Measurements from ENCODE around the gene FER. TPM values are rescaled to one million over a fixed set of nuclear protein-coding genes. Genes with fewer than 3 reads are reported as not detected.

The FER gene
- total and polyA plus RNA-seq, 2 of the 13 experiments (the other 11 are each of a cell fraction or from before 2014, with no cell fraction given), result 7.9 to 29.0 TPM

- ChIA-PET CTCF (ENCODE audit: low intra/inter-chr PET ratio, low total read pairs) (no interaction called here), POLR2A (no interaction called here)
- no peaks in the 10 kb centered on the region for H3K27me3 ChIP-seq (ENCODE audit: control insufficient read depth in 1 of 2, insufficient read depth in 2 of 2, low read length in 2 of 2)
- DNase-seq (ENCODE audit: low spot score) (no peak), FAIRE-seq (no peak), ATAC-seq (no peak)
- WGBS (ENCODE audit: low lambda C conversion rate), result 92% methylated on average over 2 of the region's 2 CpGs
- H3K9ac ChIP-seq (ENCODE audit: insufficient read depth, low read depth, low read length), result no peak overlapping the region
- H3K4me3 ChIP-seq (replicated peaks in 1 of 3; ENCODE audit: insufficient read depth in 1 of 3, low read depth in 2 of 3, low read length in 3 of 3), result no peak overlapping the region
- peaks cover 8% of the 10 kb centered on the region; the same call in 1 of the 2 replicates for H3K4me1 ChIP-seq (ENCODE audit: insufficient read depth, low read length)
- no peak overlapping the region for H3K27ac ChIP-seq (ENCODE audit: extremely low read length, insufficient read depth, low read length)
- H3K9me3 ChIP-seq (ENCODE audit: low read length), result no peaks in the 10 kb centered on the region
- peaks cover 11% of the 10 kb centered on the region for H3K79me2 ChIP-seq (ENCODE audit: insufficient read depth, low read length)
- H3K4me2 ChIP-seq (ENCODE audit: low read depth, low read length), result no peak overlapping the region
- intact Hi-C loops (cut with micrococcal nuclease; ENCODE audit: unreplicated experiment) (no loop called here), in situ Hi-C loops (cut with HindIII; ENCODE audit: extremely low pct_ligation_motif_present, low pct_unique_long_range_greater_than_20kb) (no loop called here)
- no TSS peak for BruUV-seq (replicated peaks)
- TF ChIP-seq ZNF773 (CRISPR knock-in tag; IDR thresholded peaks at IDR 0.05; ENCODE audit: borderline replicate concordance) (no peak), ZNF660 (CRISPR knock-in tag; IDR thresholded peaks at IDR 0.05; ENCODE audit: borderline replicate concordance, low read depth) (no peak), HNRNPUL1 (IDR thresholded peaks at IDR 0.05; ENCODE audit: low read depth, low read length) (no peak), ZNF841 (CRISPR knock-in tag; IDR thresholded peaks at IDR 0.05; ENCODE audit: borderline replicate concordance) (no peak), MIXL1 (CRISPR knock-in tag; IDR thresholded peaks at IDR 0.05) (no peak), ARNTL (CRISPR knock-in tag; IDR thresholded peaks at IDR 0.05) (no peak), BATF2 (CRISPR knock-in tag; IDR thresholded peaks at IDR 0.05) (no peak)
- H2AFZ ChIP-seq (ENCODE audit: low read length), result no peak overlapping the region
- H4K20me1 ChIP-seq (ENCODE audit: insufficient read depth, low read length), result no peaks in the 10 kb centered on the region; the same call in 1 of the 2 replicates
- H3K36me3 ChIP-seq (replicated peaks in 1 of 2; ENCODE audit: control insufficient read depth in 1 of 2, insufficient read depth in 2 of 2, low read length in 2 of 2), result no peaks in the 10 kb centered on the region
Observed at GRCh38 chr5:108935611-108936010, 187.9 kb downstream of the FER start.

- Histone ChIP-seq H3K9ac (ENCODE audit: insufficient read depth, low read depth, low read length) (no peak overlapping the region), H2AFZ (ENCODE audit: low read length) (no peak overlapping the region), H3K4me2 (ENCODE audit: low read depth, low read length) (no peak overlapping the region), H3K36me3 (replicated peaks in 1 of 2; ENCODE audit: control insufficient read depth in 1 of 2, insufficient read depth in 2 of 2, low read length in 2 of 2) (no peaks in the 10 kb centered on the region), H3K4me3 (replicated peaks in 1 of 3; ENCODE audit: insufficient read depth in 1 of 3, low read depth in 2 of 3, low read length in 3 of 3) (no peak overlapping the region), H3K27ac (ENCODE audit: extremely low read length, insufficient read depth, low read length) (no peak overlapping the region), H4K20me1 (ENCODE audit: insufficient read depth, low read length) (no peaks in the 10 kb centered on the region; the same call in 1 of the 2 replicates), H3K79me2 (ENCODE audit: insufficient read depth, low read length) (peaks cover 14% of the 10 kb centered on the region), H3K4me1 (ENCODE audit: insufficient read depth, low read length) (peaks cover 8% of the 10 kb centered on the region; the same call in 1 of the 2 replicates), H3K9me3 (ENCODE audit: low read length) (no peaks in the 10 kb centered on the region), H3K27me3 (ENCODE audit: control insufficient read depth in 1 of 2, insufficient read depth in 2 of 2, low read length in 2 of 2) (no peaks in the 10 kb centered on the region)
- BruUV-seq (replicated peaks), result no TSS peak
- intact Hi-C loops (cut with micrococcal nuclease; ENCODE audit: unreplicated experiment) (no loop called here), in situ Hi-C loops (cut with HindIII; ENCODE audit: extremely low pct_ligation_motif_present, low pct_unique_long_range_greater_than_20kb) (no loop called here)
- POLR2A ChIA-PET, result no interaction called here
- WGBS (ENCODE audit: low lambda C conversion rate), result 81% methylated on average over 2 of the region's 2 CpGs
- no peak for DNase-seq (ENCODE audit: low spot score)
- ATAC-seq, result no peak
- TF ChIP-seq CEBPB (IDR thresholded peaks at IDR 0.05; ENCODE audit: borderline replicate concordance, low read depth, low read length) (peak; percentile 65), DMTF1 (CRISPR knock-in tag; IDR thresholded peaks at IDR 0.05) (no peak)
- CTCF ChIA-PET (ENCODE audit: low intra/inter-chr PET ratio, low total read pairs), result no interaction called here
- FAIRE-seq, result no peak
Observed at GRCh38 chr5:108937221-108937620, 189.5 kb downstream of the FER start.

All from HepG2 (cell line).